ENCODE data around the gene EEFSEC. TPM values are rescaled to one million over a fixed set of nuclear protein-coding genes. Genes with fewer than 3 reads are reported as not detected.

EEFSEC gene
- total RNA-seq, 2 donors from 2014 or later: 15.7 to 18.0 TPM

- Histone ChIP-seq H3K4me3 (no peak overlapping the region), H3K9me3 (no peaks in the 10 kb centered on the region), H3K36me3 (no peaks in the 10 kb centered on the region), H3K4me1 (peaks cover 0 to 7% of the 10 kb centered on the region in 2 donors), H3K27ac (no peak overlapping the region), H3K27me3 (no peaks in the 10 kb centered on the region)
- no peak for DNase-seq (ENCODE audit: low spot score)
- TF ChIP-seq, protein P1, sequence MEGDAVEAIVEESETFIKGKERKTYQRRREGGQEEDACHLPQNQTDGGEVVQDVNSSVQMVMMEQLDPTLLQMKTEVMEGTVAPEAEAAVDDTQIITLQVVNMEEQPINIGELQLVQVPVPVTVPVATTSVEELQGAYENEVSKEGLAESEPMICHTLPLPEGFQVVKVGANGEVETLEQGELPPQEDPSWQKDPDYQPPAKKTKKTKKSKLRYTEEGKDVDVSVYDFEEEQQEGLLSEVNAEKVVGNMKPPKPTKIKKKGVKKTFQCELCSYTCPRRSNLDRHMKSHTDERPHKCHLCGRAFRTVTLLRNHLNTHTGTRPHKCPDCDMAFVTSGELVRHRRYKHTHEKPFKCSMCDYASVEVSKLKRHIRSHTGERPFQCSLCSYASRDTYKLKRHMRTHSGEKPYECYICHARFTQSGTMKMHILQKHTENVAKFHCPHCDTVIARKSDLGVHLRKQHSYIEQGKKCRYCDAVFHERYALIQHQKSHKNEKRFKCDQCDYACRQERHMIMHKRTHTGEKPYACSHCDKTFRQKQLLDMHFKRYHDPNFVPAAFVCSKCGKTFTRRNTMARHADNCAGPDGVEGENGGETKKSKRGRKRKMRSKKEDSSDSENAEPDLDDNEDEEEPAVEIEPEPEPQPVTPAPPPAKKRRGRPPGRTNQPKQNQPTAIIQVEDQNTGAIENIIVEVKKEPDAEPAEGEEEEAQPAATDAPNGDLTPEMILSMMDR (IDR thresholded peaks at IDR 0.05): no peak
Measured at GRCh38 chr3:128128251-128128650, 25.0 kb upstream of the EEFSEC start.

- Histone ChIP-seq H3K36me3 (no peaks in the 10 kb centered on the region), H3K4me1 (no peaks in the 10 kb centered on the region), H3K27ac (no peak overlapping the region), H3K9me3 (no peaks in the 10 kb centered on the region), H3K27me3 (no peaks in the 10 kb centered on the region), H3K4me3 (no peak overlapping the region)
- TF ChIP-seq, protein P1 (IDR thresholded peaks at IDR 0.05): no peak
- no peak for DNase-seq (ENCODE audit: low spot score)
Measured at GRCh38 chr3:128131897-128132646, 21.2 kb upstream of the EEFSEC start.

DNA sequence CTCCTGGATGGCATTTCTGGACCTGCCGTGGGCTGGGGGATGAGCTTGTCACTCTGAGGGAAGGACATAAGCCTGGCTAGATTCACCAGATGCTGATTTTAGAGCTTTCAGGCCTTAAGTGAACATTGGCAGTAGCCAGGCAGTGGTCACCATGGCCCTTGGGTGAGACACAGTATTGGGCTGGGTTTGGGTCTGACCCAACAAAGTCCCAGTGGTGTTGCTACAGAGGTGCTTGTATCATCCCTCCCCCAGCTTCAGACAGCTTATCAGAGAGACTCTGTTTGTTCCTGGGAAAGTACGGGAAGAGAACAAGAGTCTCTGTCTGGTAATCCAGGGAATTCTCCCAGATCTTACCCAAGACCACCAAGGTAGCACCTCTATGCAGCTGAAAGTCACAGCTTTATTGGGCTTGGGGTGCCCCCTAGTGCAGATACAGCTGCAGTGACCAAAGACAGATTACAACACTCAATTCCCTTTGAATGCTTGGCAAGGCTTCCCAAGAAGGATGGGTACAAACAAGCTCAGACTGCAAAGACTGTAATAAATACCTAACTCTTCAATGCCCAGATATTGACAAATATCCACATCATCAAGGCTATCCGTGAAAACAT is 19.9 kb upstream of the EEFSEC start:
- Histone ChIP-seq H3K9me3 (no peaks in the 10 kb centered on the region), H3K27me3 (no peaks in the 10 kb centered on the region), H3K4me3 (no peak overlapping the region), H3K27ac (no peak overlapping the region), H3K4me1 (no peaks in the 10 kb centered on the region), H3K36me3 (no peaks in the 10 kb centered on the region)
- no peak for DNase-seq (ENCODE audit: low spot score)
- TF ChIP-seq, protein P1 (IDR thresholded peaks at IDR 0.05): peak; percentile 38 to 67

DNA sequence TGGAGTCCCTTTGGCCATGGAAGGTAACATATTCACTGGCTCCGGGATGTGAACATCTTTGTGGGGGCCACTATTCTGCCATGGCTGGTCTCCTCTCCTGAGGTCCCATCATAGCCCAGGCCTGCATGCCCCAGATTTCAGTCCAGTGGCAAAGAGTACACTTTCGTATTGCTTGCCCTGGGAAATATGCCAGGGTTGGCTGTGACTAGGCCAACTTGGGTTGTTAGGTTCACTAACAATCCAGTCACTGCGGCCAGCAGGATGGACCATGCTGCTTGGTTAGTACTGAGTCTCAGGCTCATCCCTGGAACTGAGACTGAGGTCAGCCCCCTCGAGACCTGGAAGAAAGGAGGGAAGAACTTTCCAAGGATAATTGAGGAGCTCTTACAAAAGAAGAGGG is 9.8 kb upstream of the EEFSEC start:
- H3K9me3 ChIP-seq: no peaks in the 10 kb centered on the region
- TF ChIP-seq, protein P1 (IDR thresholded peaks at IDR 0.05): no peak
- H3K27me3 ChIP-seq: no peaks in the 10 kb centered on the region
- no peak overlapping the region for H3K27ac ChIP-seq
- H3K4me1 ChIP-seq: no peaks in the 10 kb centered on the region
- H3K4me3 ChIP-seq: no peak overlapping the region
- no peak for DNase-seq (ENCODE audit: low spot score)
- H3K36me3 ChIP-seq: no peaks in the 10 kb centered on the region

DNA sequence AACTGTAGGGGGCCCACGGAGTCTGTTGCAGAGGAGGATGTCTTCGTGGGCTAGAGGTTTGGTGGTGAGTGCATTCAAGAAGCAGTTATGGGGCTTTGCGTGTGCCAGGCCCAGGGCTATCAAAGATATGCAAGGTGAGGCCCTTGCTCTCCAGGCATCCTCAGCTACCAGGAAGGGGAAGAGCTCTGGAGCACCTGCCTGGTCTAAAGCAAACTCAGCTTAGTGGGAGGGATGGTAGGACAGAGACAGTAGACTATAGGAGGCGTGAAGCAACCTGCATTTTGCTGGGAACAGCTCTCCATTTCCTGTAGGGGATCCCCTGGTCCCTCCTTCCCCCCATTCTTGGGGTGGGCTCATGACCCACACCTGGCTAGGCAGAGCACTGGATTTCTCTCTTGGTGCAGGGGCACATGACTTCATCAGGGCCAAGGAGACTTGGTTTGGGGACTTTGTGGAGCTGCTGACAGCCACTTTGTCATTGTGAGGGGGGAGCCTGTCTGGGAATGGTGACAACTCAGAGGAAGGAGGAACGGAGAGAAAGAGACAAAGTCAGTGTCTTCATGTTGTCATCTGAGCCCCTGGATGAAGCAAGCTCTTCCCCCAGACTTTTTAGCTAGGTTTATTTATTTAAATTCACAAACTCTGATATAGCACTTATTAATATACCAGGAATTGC is 8.6 kb upstream of the EEFSEC start:
- Histone ChIP-seq H3K27ac (no peak overlapping the region), H3K27me3 (no peaks in the 10 kb centered on the region), H3K4me1 (no peaks in the 10 kb centered on the region), H3K9me3 (no peaks in the 10 kb centered on the region), H3K36me3 (no peaks in the 10 kb centered on the region), H3K4me3 (no peak overlapping the region)
- DNase-seq (ENCODE audit: low spot score): no peak
- TF ChIP-seq, protein P1 (IDR thresholded peaks at IDR 0.05): no peak
